B cell (primary cell): Measurements from ENCODE around the gene SMC3. TPM values are rescaled to one million over a fixed set of nuclear protein-coding genes. Genes with fewer than 3 reads are reported as not detected.

Experiments used
- ATAC-seq: fragments of 200-7000 bp; cut with Tn5 transposase; one replicate; pipeline ENCODE4 v1.10.0; 2021; ENCODE audit warnings: low read depth, mild to moderate bottlenecking, moderate number of reproducible peaks, moderate library complexity
- CTCF ChIA-PET: fragments of 350-600 bp; sonication (Branson Sonifier 250); formaldehyde crosslinking; loops from one replicate; lab custom pipeline; 2021; ENCODE audit warnings: antibody characterized with exemption, inconsistent platforms; lab: Charles Lee
- POLR2A ChIA-PET: fragments of 350-600 bp; sonication (Branson Sonifier 250); formaldehyde crosslinking; loops from one replicate; lab custom pipeline; 2021; ENCODE audit warnings: antibody characterized with exemption; lab: Charles Lee
- DNase-seq: peaks from one replicate; pipeline ENCODE4 v3.0.0; 2013
- H2AFZ ChIP-seq: 2 replicates; pipeline ENCODE4 v1.6.1; 2012; ENCODE audit warnings: mild to moderate bottlenecking, low read depth, low read length; ENCODE audit not compliant: insufficient read depth, poor library complexity, severe bottlenecking
- H3K27ac ChIP-seq, 2 donors: 1 replicate in 1 of 2; 2 replicates in 1 of 2; pipeline ENCODE4 v1.5.1; 2012 to 2013; ENCODE audit warnings: low read length in 2 of 2, mild to moderate bottlenecking in 2 of 2, moderate library complexity in 1 of 2
- H3K27me3 ChIP-seq, 4 experiments: fragments of 200-600 bp in 1 of 4; sonication (generic) in 1 of 4; replicated peaks in 1 of 4; 1 replicate in 2 of 4; 2 replicates in 2 of 4; pipeline versions ENCODE4 v1.6.1 to v1.7.0; 2013 to 2016; ENCODE audit warnings: low read length in 3 of 4, mild to moderate bottlenecking in 2 of 4, mixed read lengths in 1 of 4, moderate library complexity in 1 of 4; ENCODE audit not compliant: insufficient read depth in 4 of 4, control insufficient read depth in 3 of 4; ENCODE audit errors: control extremely low read depth in 1 of 4
- H3K36me3 ChIP-seq, 2 experiments: replicated peaks in 1 of 2; 1 replicate in 1 of 2; 2 replicates in 1 of 2; pipeline versions ENCODE4 v1.6.1 to v1.7.1; 2013; ENCODE audit warnings: low read length in 1 of 2; ENCODE audit not compliant: insufficient read depth in 2 of 2, control insufficient read depth in 1 of 2; ENCODE audit errors: control extremely low read depth in 1 of 2, extremely low read depth in 1 of 2
- H3K4me1 ChIP-seq, 2 donors: fragments of 200-600 bp in 1 of 2; sonication (generic) in 1 of 2; 1 replicate in 1 of 2; 2 replicates in 1 of 2; pipeline versions ENCODE4 v1.5.1 to v1.6.1; 2013 to 2017; ENCODE audit warnings: low read length in 2 of 2; ENCODE audit not compliant: control insufficient read depth in 2 of 2, insufficient read depth in 2 of 2
- H3K4me2 ChIP-seq: replicated peaks from 2 replicates; pipeline ENCODE3; 2012; ENCODE audit warnings: mild to moderate bottlenecking, low read depth, low read length; ENCODE audit not compliant: poor library complexity, severe bottlenecking
- H3K4me3 ChIP-seq, 5 experiments: fragments of 200-600 bp in 1 of 5; sonication (generic) in 1 of 5; 1 replicate in 3 of 5; 2 replicates in 2 of 5; pipeline versions ENCODE4 v1.5.1 to v1.7.0; 2011 to 2016; ENCODE audit warnings: low read length in 4 of 5, mild to moderate bottlenecking in 4 of 5, low read depth in 2 of 5, control low read depth in 1 of 5, moderate library complexity in 1 of 5; ENCODE audit not compliant: insufficient read depth in 1 of 5; ENCODE audit errors: control extremely low read depth in 1 of 5, extremely low read depth in 1 of 5
- H3K79me2 ChIP-seq: fragments of 200-600 bp; sonication (generic); one replicate; pipeline ENCODE4 v1.6.0; 2016; ENCODE audit warnings: low read length; ENCODE audit not compliant: control insufficient read depth, insufficient read depth
- H3K9ac ChIP-seq: fragments of 200-600 bp; sonication (generic); 2 replicates; pipeline ENCODE4 v1.6.1; 2017; ENCODE audit warnings: mild to moderate bottlenecking, low read length, moderate library complexity
- H3K9me3 ChIP-seq, 3 donors: one replicate each; pipeline versions ENCODE4 v1.6.1 to v1.7.1; 2013; ENCODE audit warnings: low read length in 2 of 3; ENCODE audit not compliant: control insufficient read depth in 2 of 3, insufficient read depth in 1 of 3; ENCODE audit errors: control extremely low read depth in 1 of 3
- H4K20me1 ChIP-seq: 2 replicates; pipeline ENCODE4 v1.6.0; 2012; ENCODE audit warnings: mild to moderate bottlenecking, low read length; ENCODE audit not compliant: insufficient read depth, control insufficient read depth, poor library complexity, severe bottlenecking
- H3K27ac Mint-ChIP-seq: one replicate; pipeline ENCODE4 v1.8.0; 2021; ENCODE audit warnings: mixed read lengths
- H3K27me3 Mint-ChIP-seq: one replicate; pipeline ENCODE4 v1.8.0; 2021; ENCODE audit warnings: mixed read lengths
- H3K4me1 Mint-ChIP-seq: one replicate; pipeline ENCODE4 v1.8.0; 2021; ENCODE audit warnings: mixed read lengths
- H3K4me3 Mint-ChIP-seq: one replicate; pipeline ENCODE4 v1.8.0; 2021; ENCODE audit warnings: mixed read lengths
- H3K9me3 Mint-ChIP-seq: one replicate; pipeline ENCODE4 v1.8.0; 2022; ENCODE audit warnings: mixed read lengths; ENCODE audit not compliant: insufficient read depth
- CTCF ChIP-seq: fragments of 200-600 bp; IDR thresholded peaks from one replicate; pipeline ENCODE4 v1.8.0; 2022; ENCODE audit warnings: antibody characterized with exemption, mild to moderate bottlenecking
- EZH2 ChIP-seq: IDR thresholded peaks from 2 replicates; pipeline ENCODE4 v1.6.1; 2012; ENCODE audit warnings: borderline replicate concordance, low read depth, mild to moderate bottlenecking, moderate library complexity, low read length; ENCODE audit not compliant: insufficient read depth, poor library complexity, severe bottlenecking
- WGBS: methylation state at CpG from one replicate; pipeline ENCODE4 v1.1.5; 2013; ENCODE audit warnings: missing lambda C conversion rate; ENCODE audit not compliant: insufficient coverage; 5-methylcytosine and 5-hydroxymethylcytosine counted together
- intact Hi-C: fragments of 100-400 bp; cut with micrococcal nuclease; formaldehyde crosslinking; loops from one replicate; pipeline ENCODE4 v1.10.0; 2022
- polyA plus RNA-seq: library from polyadenylated mRNA; depleted of rRNA; stranded (reverse); fragments of >200 nt; gene quantifications from 2 replicates; pipeline ENCODE4 v1.2.3, GENCODE V29; 2012
- total RNA-seq, 2 donors: library from RNA; stranded (reverse); fragments of 120-200 nt in 1 of 2; gene quantifications; 1 replicate in 1 of 2; 2 replicates in 1 of 2; pipeline versions ENCODE4 v1.2.3 to v1.2.4, GENCODE V29; 2013 to 2022

SMC3 gene
- total and polyA plus RNA-seq, 2 donors (not counting 1 experiment from before 2014, with no cell fraction given), result 6.1 to 45.8 TPM

GRCh38 chr10:110648692-110649346, 81.3 kb downstream of the SMC3 start:
- no peaks in the 10 kb centered on the region for H3K9me3 Mint-ChIP-seq

More at GRCh38 chr10:110648692-110649346, 81.3 kb downstream of the SMC3 start:
- H3K36me3 ChIP-seq, result no peaks in the 10 kb centered on the region
- H3K9me3 ChIP-seq, result no peaks in the 10 kb centered on the region
- H4K20me1 ChIP-seq, result no peaks in the 10 kb centered on the region
- peaks cover 19 to 21% of the 10 kb centered on the region in 2 donors for H3K4me1 ChIP-seq
- WGBS, result no CpG with 5 or more reads among the region's 3 CpGs
- TF ChIP-seq EZH2 (no peak), CTCF (no peak)
- H3K9ac ChIP-seq, result no peak overlapping the region
- H3K79me2 ChIP-seq, result no peaks in the 10 kb centered on the region
- ChIA-PET POLR2A (no interaction called here), CTCF (interaction anchor here (0.7 kb wide), 1 partner anchor 23 kb away, joined by 3 read pairs; no protein-coding TSS in a partner anchor)
- H3K4me2 ChIP-seq, result no peak overlapping the region
- no peak for ATAC-seq
- H3K27ac ChIP-seq, result no peak overlapping the region
- DNase-seq, result no peak
- H3K27me3 ChIP-seq, result peaks cover 0 to 24% (median 23%) of the 10 kb centered on the region in 4 experiments
- Mint-ChIP-seq H3K27ac (no peak overlapping the region), H3K4me3 (no peak overlapping the region), H3K27me3 (peaks cover 45% of the 10 kb centered on the region), H3K4me1 (peaks cover 35% of the 10 kb centered on the region)
- no peak overlapping the region for H2AFZ ChIP-seq
- no peak overlapping the region for H3K4me3 ChIP-seq
- intact Hi-C loops, result no loop called here
